Activated CD8-positive, alpha-beta T cell treated with anti-CD3 and anti-CD28 coated beads, Interleukin-2, amount 10 ng/mL, durations not matched to agents 7 days and 5 days (primary cell): Measurements from ENCODE around the gene SUSD6. TPM values are rescaled to one million over a fixed set of nuclear protein-coding genes. Genes with fewer than 3 reads are reported as not detected.
A peak's percentile ranks its signal among the peaks of the same experiment; 100 is the strongest.

Experiments
- ATAC-seq: fragments of 150-1000 bp; cut with Tn5 transposase; one replicate; pipeline ENCODE4 v1.10.0; 2021; ENCODE audit warnings: moderate library complexity
- CTCF ChIA-PET: fragments of 350-600 bp; sonication (Branson Sonifier 250); formaldehyde crosslinking; loops from one replicate; lab custom pipeline; 2021; ENCODE audit warnings: antibody characterized with exemption; lab: Charles Lee
- POLR2A ChIA-PET: fragments of 350-600 bp; sonication (Branson Sonifier 250); formaldehyde crosslinking; loops from one replicate; lab custom pipeline; 2021; ENCODE audit warnings: antibody characterized with exemption; lab: Charles Lee
- DNase-seq: peaks from one replicate; pipeline ENCODE4 v3.0.0-alpha.2; 2020
- H3K27ac Mint-ChIP-seq: one replicate; pipeline ENCODE4 v1.8.0; 2021; ENCODE audit warnings: mild to moderate bottlenecking, mixed read lengths
- H3K27me3 Mint-ChIP-seq: one replicate; pipeline ENCODE4 v1.8.0; 2021; ENCODE audit warnings: low read depth, mixed read lengths
- H3K36me3 Mint-ChIP-seq: one replicate; pipeline ENCODE4 v1.8.0; 2021; ENCODE audit warnings: low read depth, mixed read lengths
- H3K4me1 Mint-ChIP-seq: one replicate; pipeline ENCODE4 v1.8.0; 2021; ENCODE audit warnings: low read depth, mixed read lengths
- H3K4me3 Mint-ChIP-seq: one replicate; pipeline ENCODE4 v1.8.0; 2021; ENCODE audit warnings: mild to moderate bottlenecking, mixed read lengths
- H3K9me3 Mint-ChIP-seq: one replicate; pipeline ENCODE4 v1.8.0; 2022; ENCODE audit warnings: mixed read lengths; ENCODE audit not compliant: insufficient read depth
- total RNA-seq, 2 experiments: library from RNA; stranded (reverse); gene quantifications; one replicate each; pipeline ENCODE4 v1.2.3, GENCODE V29; 2021

Gene SUSD6
- total RNA-seq, 2 experiments from 2014 or later: 40.0 to 43.1 TPM

GRCh38 chr14:69574263-69574953, 37.0 kb upstream of the SUSD6 start, which contains the start of gene CCDC177:
Gene CCDC177, minus strand, starts transcription at chr14:69574871. Its CDS starts 1,249 bp downstream, at chr14:69573622.
- H3K9me3 Mint-ChIP-seq: no peaks in the 10 kb centered on the region
- no peak within 1 kb of the TSS for H3K27ac Mint-ChIP-seq
- H3K4me3 Mint-ChIP-seq: peak within 1 kb of the TSS; percentile 62
- H3K4me1 Mint-ChIP-seq: peaks cover 8% of the 10 kb centered on the region
- no peaks in the 10 kb centered on the region for H3K36me3 Mint-ChIP-seq
- peaks cover 61% of the 10 kb centered on the region for H3K27me3 Mint-ChIP-seq
- DNase-seq: peak; percentile 80
- POLR2A ChIA-PET: interaction anchor here (0.6 kb wide), 1 partner anchor 14 kb away, joined by 7 read pairs; no protein-coding TSS in a partner anchor
- peak; percentile 80 for ATAC-seq
- CTCF ChIA-PET: interaction anchor here (0.6 to 4.5 kb wide), 22 partner anchors 10 to 785 kb away, joined by 3 to 14 read pairs (median 4); partner anchors contain the start of gene SRSF5

GRCh38 chr14:69574954-69575295, 36.5 kb upstream of the SUSD6 start:
- CTCF ChIA-PET: interaction anchor here (0.6 to 4.5 kb wide), 17 partner anchors 27 to 784 kb away, joined by 3 to 14 read pairs (median 4); partner anchors contain the start of gene SRSF5
- H3K4me1 Mint-ChIP-seq: peaks cover 8% of the 10 kb centered on the region
- ATAC-seq (no peak), DNase-seq (no peak)
- H3K4me3 Mint-ChIP-seq: peak overlapping the region; percentile 62
- no peak overlapping the region for H3K27ac Mint-ChIP-seq
- peaks cover 61% of the 10 kb centered on the region for H3K27me3 Mint-ChIP-seq
- POLR2A ChIA-PET: interaction anchor here (0.6 kb wide), 1 partner anchor 15 kb away, joined by 7 read pairs; no protein-coding TSS in a partner anchor
- no peaks in the 10 kb centered on the region for H3K9me3 Mint-ChIP-seq
- H3K36me3 Mint-ChIP-seq: no peaks in the 10 kb centered on the region

GRCh38 chr14:69579476-69579875, 31.9 kb upstream of the SUSD6 start:
- peaks cover 3% of the 10 kb centered on the region for H3K4me1 Mint-ChIP-seq
- ATAC-seq: no peak
- POLR2A ChIA-PET: no interaction called here
- H3K27ac Mint-ChIP-seq: no peak overlapping the region
- H3K4me3 Mint-ChIP-seq: no peak overlapping the region
- no peak for DNase-seq
- CTCF ChIA-PET: interaction anchor here (0.9 to 2.6 kb wide), 12 partner anchors 9 to 193 kb away, joined by 3 to 15 read pairs (median 4); partner anchors contain the start of gene SRSF5
- no peaks in the 10 kb centered on the region for H3K36me3 Mint-ChIP-seq
- H3K27me3 Mint-ChIP-seq: peaks cover 34% of the 10 kb centered on the region
- H3K9me3 Mint-ChIP-seq: no peaks in the 10 kb centered on the region

GRCh38 chr14:69580009-69580577, 31.3 kb upstream of the SUSD6 start:
- Mint-ChIP-seq H3K27ac (no peak overlapping the region), H3K9me3 (no peaks in the 10 kb centered on the region), H3K36me3 (no peaks in the 10 kb centered on the region), H3K4me3 (no peak overlapping the region), H3K27me3 (peaks cover 34% of the 10 kb centered on the region), H3K4me1 (peaks cover 2% of the 10 kb centered on the region)
- DNase-seq (peak; percentile 42), ATAC-seq (peak; percentile 42)
- POLR2A ChIA-PET: no interaction called here
- CTCF ChIA-PET: interaction anchor here (0.9 to 2.6 kb wide), 12 partner anchors 13 to 448 kb away, joined by 3 to 15 read pairs (median 4); partner anchors contain the start of gene SRSF5

GRCh38 chr14:69581316-69581935, 30.0 kb upstream of the SUSD6 start:
- DNase-seq (no peak), ATAC-seq (no peak)
- Mint-ChIP-seq H3K4me3 (no peak overlapping the region), H3K4me1 (peaks cover 3% of the 10 kb centered on the region), H3K27ac (no peak overlapping the region), H3K36me3 (no peaks in the 10 kb centered on the region), H3K27me3 (peaks cover 27% of the 10 kb centered on the region), H3K9me3 (no peaks in the 10 kb centered on the region)
- CTCF ChIA-PET: interaction anchor here (0.7 to 2.6 kb wide), 6 partner anchors 12 to 447 kb away, joined by 3 to 15 read pairs (median 4); no protein-coding TSS in a partner anchor
- POLR2A ChIA-PET: no interaction called here

- no peaks in the 10 kb centered on the region for H3K36me3 Mint-ChIP-seq
- H3K4me1 Mint-ChIP-seq: peaks cover 8% of the 10 kb centered on the region
- no peak overlapping the region for H3K27ac Mint-ChIP-seq
- H3K4me3 Mint-ChIP-seq: no peak overlapping the region
- no peaks in the 10 kb centered on the region for H3K9me3 Mint-ChIP-seq
- DNase-seq (no peak), ATAC-seq (no peak)
- ChIA-PET POLR2A (no interaction called here), CTCF (no interaction called here)
- H3K27me3 Mint-ChIP-seq: peaks cover 22% of the 10 kb centered on the region
Observed at GRCh38 chr14:69582212-69582611, 29.2 kb upstream of the SUSD6 start.

GRCh38 chr14:69582829-69583228, 28.6 kb upstream of the SUSD6 start:
- no peak for DNase-seq
- ChIA-PET POLR2A (no interaction called here), CTCF (interaction anchor here (0.9 kb wide), 1 partner anchor 445 kb away, joined by 3 read pairs; no protein-coding TSS in a partner anchor)
- ATAC-seq: no peak
- no peaks in the 10 kb centered on the region for H3K9me3 Mint-ChIP-seq
- H3K4me3 Mint-ChIP-seq: no peak overlapping the region
- H3K27me3 Mint-ChIP-seq: peaks cover 22% of the 10 kb centered on the region
- H3K4me1 Mint-ChIP-seq: peaks cover 8% of the 10 kb centered on the region
- no peak overlapping the region for H3K27ac Mint-ChIP-seq
- no peaks in the 10 kb centered on the region for H3K36me3 Mint-ChIP-seq

- peaks cover 8% of the 10 kb centered on the region for H3K4me1 Mint-ChIP-seq
- ChIA-PET CTCF (interaction anchor here (0.6 to 3.2 kb wide), 34 partner anchors 8 to 451 kb away, joined by 3 to 44 read pairs (median 3); partner anchors contain the start of genes EXD2 and SUSD6), POLR2A (interaction anchor here (0.5 to 0.6 kb wide), 2 partner anchors 143 to 182 kb away, joined by 4 read pairs; partner anchors contain the start of gene SRSF5)
- H3K36me3 Mint-ChIP-seq: no peaks in the 10 kb centered on the region
- no peak overlapping the region for H3K27ac Mint-ChIP-seq
- DNase-seq (no peak), ATAC-seq (no peak)
- H3K9me3 Mint-ChIP-seq: no peaks in the 10 kb centered on the region
- no peak overlapping the region for H3K4me3 Mint-ChIP-seq
- peaks cover 11% of the 10 kb centered on the region for H3K27me3 Mint-ChIP-seq
Observed at GRCh38 chr14:69584389-69584788, 27.0 kb upstream of the SUSD6 start.

GRCh38 chr14:69586404-69586803, 25.0 kb upstream of the SUSD6 start:
- no peaks in the 10 kb centered on the region for H3K36me3 Mint-ChIP-seq
- H3K4me3 Mint-ChIP-seq: no peak overlapping the region
- H3K27ac Mint-ChIP-seq: no peak overlapping the region
- no peaks in the 10 kb centered on the region for H3K9me3 Mint-ChIP-seq
- no peak for ATAC-seq
- CTCF ChIA-PET: interaction anchor here (1.1 to 3.2 kb wide), 5 partner anchors 9 to 140 kb away, joined by 3 to 44 read pairs (median 4); no protein-coding TSS in a partner anchor
- peaks cover 8% of the 10 kb centered on the region for H3K4me1 Mint-ChIP-seq
- no peak for DNase-seq
- POLR2A ChIA-PET: no interaction called here
- H3K27me3 Mint-ChIP-seq: peaks cover 11% of the 10 kb centered on the region

GRCh38 chr14:69587389-69587788, 24.0 kb upstream of the SUSD6 start:
- peaks cover 12% of the 10 kb centered on the region for H3K27me3 Mint-ChIP-seq
- ChIA-PET CTCF (no interaction called here), POLR2A (no interaction called here)
- DNase-seq (no peak), ATAC-seq (no peak)
- no peak overlapping the region for H3K4me3 Mint-ChIP-seq
- H3K27ac Mint-ChIP-seq: no peak overlapping the region
- no peaks in the 10 kb centered on the region for H3K36me3 Mint-ChIP-seq
- H3K9me3 Mint-ChIP-seq: no peaks in the 10 kb centered on the region
- peaks cover 8% of the 10 kb centered on the region for H3K4me1 Mint-ChIP-seq

- peaks cover 5% of the 10 kb centered on the region for H3K4me1 Mint-ChIP-seq
- peaks cover 6% of the 10 kb centered on the region for H3K27me3 Mint-ChIP-seq
- CTCF ChIA-PET: no interaction called here
- DNase-seq (no peak), ATAC-seq (no peak)
- H3K9me3 Mint-ChIP-seq: no peaks in the 10 kb centered on the region
- POLR2A ChIA-PET: no interaction called here
- no peaks in the 10 kb centered on the region for H3K36me3 Mint-ChIP-seq
- no peak overlapping the region for H3K4me3 Mint-ChIP-seq
- no peak overlapping the region for H3K27ac Mint-ChIP-seq
Observed at GRCh38 chr14:69591317-69591716, 20.1 kb upstream of the SUSD6 start.
